CD14-positive monocyte (primary cell): Measurements from ENCODE around the gene TSSK2. TPM values are rescaled to one million over a fixed set of nuclear protein-coding genes. Genes with fewer than 3 reads are reported as not detected.

ENCODE experiments used
- DNase-seq, 3 donors: peaks; one replicate each; pipeline ENCODE4 v3.0.0-alpha.2; 2011 to 2022
- H2AFZ ChIP-seq: 2 replicates; pipeline ENCODE4 v1.6.0; 2012; ENCODE audit warnings: mild to moderate bottlenecking, low read depth, low read length, inconsistent platforms; ENCODE audit not compliant: insufficient read depth, poor library complexity, severe bottlenecking
- H3K27ac ChIP-seq, 2 donors: 1 replicate in 1 of 2; 2 replicates in 1 of 2; pipeline ENCODE4 v1.5.1; 2012 to 2013; ENCODE audit warnings: low read length in 2 of 2, control low read depth in 1 of 2, inconsistent platforms in 1 of 2, low read depth in 1 of 2, mild to moderate bottlenecking in 1 of 2
- H3K27me3 ChIP-seq, 2 donors: one replicate each; pipeline versions ENCODE4 v1.6.0 to v1.6.1; 2011 to 2013; ENCODE audit warnings: low read length in 2 of 2; ENCODE audit not compliant: control insufficient read depth in 2 of 2, insufficient read depth in 2 of 2
- H3K36me3 ChIP-seq, 2 donors: replicated peaks in 1 of 2; 1 replicate in 1 of 2; 2 replicates in 1 of 2; pipeline versions ENCODE4 v1.5.1 to v1.6.1; 2012 to 2013; ENCODE audit warnings: low read length in 2 of 2, control low read depth in 1 of 2, inconsistent platforms in 1 of 2, mild to moderate bottlenecking in 1 of 2; ENCODE audit not compliant: insufficient read depth in 2 of 2, control insufficient read depth in 1 of 2
- H3K4me1 ChIP-seq, 2 donors: 1 replicate in 1 of 2; 2 replicates in 1 of 2; pipeline versions ENCODE4 v1.5.1 to v1.6.1; 2012 to 2013; ENCODE audit warnings: low read length in 2 of 2, control low read depth in 1 of 2, inconsistent platforms in 1 of 2, mild to moderate bottlenecking in 1 of 2, moderate library complexity in 1 of 2; ENCODE audit not compliant: insufficient read depth in 2 of 2, control insufficient read depth in 1 of 2
- H3K4me2 ChIP-seq: replicated peaks from 2 replicates; pipeline ENCODE3; 2012; ENCODE audit warnings: low read length, moderate library complexity, mild to moderate bottlenecking; ENCODE audit not compliant: poor library complexity, severe bottlenecking; ENCODE audit errors: extremely low read depth
- H3K4me3 ChIP-seq, 3 experiments: fragments of 200-600 bp in 1 of 3; sonication (generic) in 1 of 3; replicated peaks in 1 of 3; 1 replicate in 2 of 3; 2 replicates in 1 of 3; pipeline ENCODE4 v1.5.1; 2011 to 2013; ENCODE audit warnings: low read length in 3 of 3, mild to moderate bottlenecking in 3 of 3, control low read depth in 2 of 3, low read depth in 2 of 3, inconsistent platforms in 1 of 3, moderate library complexity in 1 of 3
- H3K79me2 ChIP-seq: 2 replicates; pipeline ENCODE4 v1.6.0; 2012; ENCODE audit warnings: mild to moderate bottlenecking, control low read depth, inconsistent platforms, low read length, moderate library complexity; ENCODE audit not compliant: insufficient read depth
- H3K9ac ChIP-seq: 2 replicates; pipeline ENCODE4 v1.6.0; 2017; ENCODE audit warnings: low read length, mild to moderate bottlenecking; ENCODE audit not compliant: insufficient read depth, poor library complexity, severe bottlenecking
- H3K9me3 ChIP-seq, 2 donors: replicated peaks in 1 of 2; 1 replicate in 1 of 2; 2 replicates in 1 of 2; pipeline versions ENCODE4 v1.5.1 to v1.6.1; 2012 to 2013; ENCODE audit warnings: low read length in 2 of 2, control low read depth in 1 of 2; ENCODE audit not compliant: control insufficient read depth in 1 of 2, insufficient read depth in 1 of 2
- H4K20me1 ChIP-seq: 2 replicates; pipeline ENCODE4 v1.6.0; 2012; ENCODE audit warnings: mild to moderate bottlenecking, low read length, control low read depth, moderate library complexity; ENCODE audit not compliant: insufficient read depth
- H3K27ac Mint-ChIP-seq, 7 donors: one replicate each; pipeline ENCODE4 v1.8.0; 2020; ENCODE audit warnings: mild to moderate bottlenecking in 7 of 7, mixed read lengths in 7 of 7, moderate library complexity in 6 of 7, inconsistent platforms in 2 of 7
- H3K27me3 Mint-ChIP-seq, 3 donors: one replicate each; pipeline ENCODE4 v1.8.0; 2021 to 2022; ENCODE audit warnings: low read depth in 3 of 3, mild to moderate bottlenecking in 3 of 3, mixed read lengths in 3 of 3, moderate library complexity in 3 of 3, inconsistent platforms in 1 of 3
- H3K36me3 Mint-ChIP-seq, 2 donors: one replicate each; pipeline ENCODE4 v1.8.0; 2020; ENCODE audit warnings: mixed read lengths in 2 of 2, inconsistent platforms in 1 of 2, mild to moderate bottlenecking in 1 of 2
- H3K4me1 Mint-ChIP-seq: one replicate; pipeline ENCODE4 v1.8.0; 2020; ENCODE audit warnings: mild to moderate bottlenecking, mixed read lengths
- H3K4me3 Mint-ChIP-seq, 2 donors: one replicate each; pipeline ENCODE4 v1.8.0; 2020; ENCODE audit warnings: mild to moderate bottlenecking in 2 of 2, mixed read lengths in 2 of 2, moderate library complexity in 1 of 2
- H3K9me3 Mint-ChIP-seq, 7 donors: one replicate each; pipeline ENCODE4 v1.8.0; 2020 to 2022; ENCODE audit warnings: mixed read lengths in 7 of 7, mild to moderate bottlenecking in 6 of 7, moderate library complexity in 6 of 7, inconsistent platforms in 2 of 7
- WGBS: methylation state at CpG from one replicate; pipeline ENCODE4 v1.1.5; 2013; ENCODE audit warnings: missing lambda C conversion rate; ENCODE audit not compliant: insufficient coverage; 5-methylcytosine and 5-hydroxymethylcytosine counted together
- intact Hi-C, 2 donors: fragments of 100-400 bp; cut with micrococcal nuclease; formaldehyde crosslinking; loops; one replicate each; pipeline versions ENCODE4 v1.15.0 to v1.15.1; 2023
- polyA plus RNA-seq, 3 donors: library from polyadenylated mRNA; depleted of rRNA in 1 of 3; unstranded in 2 of 3; stranded (reverse) in 1 of 3; fragments of 300-500 nt in 2 of 3; fragments of >200 nt in 1 of 3; fragmentation: Illumina TruSeq in 2 of 3; gene quantifications; 1 replicate in 2 of 3; 2 replicates in 1 of 3; pipeline ENCODE4 v1.2.3, GENCODE V29; 2012 to 2021
- TF ChIP-seq, protein P1 (sequence below): fragments of 200-600 bp; IDR thresholded peaks from one replicate; pipeline ENCODE4 v1.8.0; 2022; ENCODE audit warnings: antibody characterized with exemption, mild to moderate bottlenecking

Gene TSSK2
- polyA plus RNA-seq, 3 donors = 0.04 TPM; not detected in 2

GRCh38 chr22:19139974-19140373, 8.9 kb downstream of the TSSK2 start:
- H3K27ac Mint-ChIP-seq = peak overlapping the region in 2 of 7 donors; percentile 25 to 67
- H3K4me1 Mint-ChIP-seq = peaks cover 10% of the 10 kb centered on the region
- Histone ChIP-seq H3K36me3 (peaks cover 72 to 75% of the 10 kb centered on the region in 2 donors), H3K9ac (no peak overlapping the region), H4K20me1 (no peaks in the 10 kb centered on the region), H3K27me3 (no peaks in the 10 kb centered on the region), H3K4me2 (no peak overlapping the region), H3K9me3 (no peaks in the 10 kb centered on the region), H3K4me3 (no peak overlapping the region), H3K4me1 (peaks cover 10 to 11% of the 10 kb centered on the region in 2 donors), H3K27ac (no peak overlapping the region), H2AFZ (no peak overlapping the region), H3K79me2 (peaks cover 16% of the 10 kb centered on the region)
- no peak overlapping the region for H3K4me3 Mint-ChIP-seq
- peaks cover 0 to 3% (median 0%) of the 10 kb centered on the region in 3 donors for H3K27me3 Mint-ChIP-seq
- TF ChIP-seq, protein P1, sequence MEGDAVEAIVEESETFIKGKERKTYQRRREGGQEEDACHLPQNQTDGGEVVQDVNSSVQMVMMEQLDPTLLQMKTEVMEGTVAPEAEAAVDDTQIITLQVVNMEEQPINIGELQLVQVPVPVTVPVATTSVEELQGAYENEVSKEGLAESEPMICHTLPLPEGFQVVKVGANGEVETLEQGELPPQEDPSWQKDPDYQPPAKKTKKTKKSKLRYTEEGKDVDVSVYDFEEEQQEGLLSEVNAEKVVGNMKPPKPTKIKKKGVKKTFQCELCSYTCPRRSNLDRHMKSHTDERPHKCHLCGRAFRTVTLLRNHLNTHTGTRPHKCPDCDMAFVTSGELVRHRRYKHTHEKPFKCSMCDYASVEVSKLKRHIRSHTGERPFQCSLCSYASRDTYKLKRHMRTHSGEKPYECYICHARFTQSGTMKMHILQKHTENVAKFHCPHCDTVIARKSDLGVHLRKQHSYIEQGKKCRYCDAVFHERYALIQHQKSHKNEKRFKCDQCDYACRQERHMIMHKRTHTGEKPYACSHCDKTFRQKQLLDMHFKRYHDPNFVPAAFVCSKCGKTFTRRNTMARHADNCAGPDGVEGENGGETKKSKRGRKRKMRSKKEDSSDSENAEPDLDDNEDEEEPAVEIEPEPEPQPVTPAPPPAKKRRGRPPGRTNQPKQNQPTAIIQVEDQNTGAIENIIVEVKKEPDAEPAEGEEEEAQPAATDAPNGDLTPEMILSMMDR = no peak
- peaks cover 62 to 77% of the 10 kb centered on the region in 2 donors for H3K36me3 Mint-ChIP-seq
- WGBS = 100% methylated on average over 5 of the region's 5 CpGs
- no peak for DNase-seq
- intact Hi-C loops = no loop called here
- H3K9me3 Mint-ChIP-seq = peaks cover 0 to 2% (median 0%) of the 10 kb centered on the region in 7 donors

DNA sequence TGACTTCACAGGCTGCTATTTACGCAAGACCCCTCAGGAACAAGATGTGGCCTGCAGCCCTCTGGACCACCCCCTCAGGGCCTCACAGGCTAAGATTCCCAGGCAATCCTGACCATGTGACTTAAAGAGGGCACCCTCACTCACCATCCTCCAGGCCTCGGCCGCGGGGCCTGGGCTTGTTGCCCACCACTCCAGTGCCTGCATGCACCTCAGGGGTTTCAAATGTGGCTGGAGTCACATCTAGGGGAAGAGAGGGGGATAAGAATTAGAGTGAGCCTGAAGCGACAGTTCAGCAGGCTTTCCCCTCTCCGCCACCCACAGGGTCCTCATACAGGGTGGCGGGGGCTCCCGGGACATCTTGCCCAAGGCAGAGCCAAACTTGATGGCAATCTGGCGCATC, 11.3 kb downstream of the TSSK2 start:
- Histone ChIP-seq H3K9me3 (no peaks in the 10 kb centered on the region), H3K79me2 (peaks cover 16% of the 10 kb centered on the region), H3K4me2 (no peak overlapping the region), H3K4me1 (peaks cover 10 to 11% of the 10 kb centered on the region in 2 donors), H2AFZ (no peak overlapping the region), H3K9ac (no peak overlapping the region), H3K4me3 (no peak overlapping the region), H3K36me3 (peaks cover 52 to 53% of the 10 kb centered on the region in 2 donors), H4K20me1 (no peaks in the 10 kb centered on the region), H3K27ac (no peak overlapping the region), H3K27me3 (peaks cover under 1 to 7% of the 10 kb centered on the region in 2 donors)
- 100% methylated on average over 1 of the region's 9 CpGs for WGBS
- TF ChIP-seq, protein P1 = no peak
- no peak overlapping the region for H3K27ac Mint-ChIP-seq
- peaks cover 42 to 55% of the 10 kb centered on the region in 2 donors for H3K36me3 Mint-ChIP-seq
- peaks cover 10% of the 10 kb centered on the region for H3K4me1 Mint-ChIP-seq
- no peak overlapping the region for H3K4me3 Mint-ChIP-seq
- H3K9me3 Mint-ChIP-seq = peaks cover 0 to 3% (median 0%) of the 10 kb centered on the region in 7 donors
- intact Hi-C loops = no loop called here
- no peak for DNase-seq
- H3K27me3 Mint-ChIP-seq = peaks cover 13 to 14% (median 14%) of the 10 kb centered on the region in 3 donors
